Measurements from ENCODE around the gene BANP. TPM values are rescaled to one million over a fixed set of nuclear protein-coding genes. Genes with fewer than 3 reads are reported as not detected.

Gene BANP
- total RNA-seq, 1 experiment from 2014 or later, result 24.2 TPM

DNA sequence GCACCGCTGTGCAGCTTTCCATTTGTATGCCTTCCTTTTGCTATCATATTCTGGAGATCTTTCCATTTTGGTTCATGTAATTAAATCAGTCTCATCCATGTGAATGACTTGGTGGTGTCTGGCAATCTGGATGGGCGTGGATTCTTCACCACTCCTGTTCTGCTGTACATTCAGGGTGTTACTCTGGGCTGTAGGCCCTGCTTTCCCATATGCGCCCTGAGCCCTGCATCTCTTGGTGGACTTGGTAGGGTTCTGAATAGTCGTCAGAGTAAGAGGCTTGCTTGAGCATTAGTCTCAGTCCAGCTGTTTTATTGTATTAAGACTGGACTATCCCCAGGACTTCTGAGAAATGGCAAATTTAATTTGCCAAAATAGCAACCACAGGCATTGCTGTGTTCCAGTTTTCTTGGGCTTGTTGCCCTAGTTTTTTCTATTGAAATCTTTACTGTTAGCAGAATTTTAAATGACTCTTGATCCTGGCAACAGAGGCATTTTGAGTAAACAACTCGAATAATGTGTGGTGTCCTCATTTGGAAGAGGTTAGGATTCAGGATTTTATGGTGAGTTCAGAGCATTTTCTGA is 14.9 kb downstream of the BANP start:
- ATAC-seq (no peak), DNase-seq (no peak)
- ChIA-PET POLR2A (ENCODE audit: unreplicated experiment) (no interaction called here), CTCF (no interaction called here)
- Histone ChIP-seq H3K4me2 (ENCODE audit: low read length) (no peak overlapping the region), H4K20me1 (ENCODE audit: low read length) (0 out of 2 replicates have a peak, but pooled peaks cover 4% of the 10 kb centered on the region), H3K9me2 (replicated peaks; ENCODE audit: low read length) (no peaks in the 10 kb centered on the region), H3K9me3 (ENCODE audit: low read length) (no peaks in the 10 kb centered on the region), H3K79me2 (ENCODE audit: low read length) (peaks cover 95% of the 10 kb centered on the region), H3K27me3 (ENCODE audit: low read length) (no peaks in the 10 kb centered on the region), H3K4me1 (ENCODE audit: insufficient read depth, low read length) (peaks cover 11% of the 10 kb centered on the region; the same call in 1 of the 2 replicates), H2AFZ (ENCODE audit: low read length) (no peak overlapping the region), H3K9ac (ENCODE audit: low read length) (no peak overlapping the region), H3K27ac (ENCODE audit: low read length) (no peak overlapping the region), H3K36me3 (ENCODE audit: low read depth, low read length) (peaks cover 4% of the 10 kb centered on the region), H3K4me3 (ENCODE audit: low read length) (no peak overlapping the region), H3F3A (ENCODE audit: low read length, unreplicated experiment) (no peaks in the 10 kb centered on the region)
- BruUV-seq (replicated peaks), result no TSS peak
- intact Hi-C loops (cut with micrococcal nuclease), result no loop called here
- no peak for TF ChIP-seq EZH2phosphoT487 (IDR thresholded peaks at IDR 0.05; ENCODE audit: borderline replicate concordance, low read length)

DNA sequence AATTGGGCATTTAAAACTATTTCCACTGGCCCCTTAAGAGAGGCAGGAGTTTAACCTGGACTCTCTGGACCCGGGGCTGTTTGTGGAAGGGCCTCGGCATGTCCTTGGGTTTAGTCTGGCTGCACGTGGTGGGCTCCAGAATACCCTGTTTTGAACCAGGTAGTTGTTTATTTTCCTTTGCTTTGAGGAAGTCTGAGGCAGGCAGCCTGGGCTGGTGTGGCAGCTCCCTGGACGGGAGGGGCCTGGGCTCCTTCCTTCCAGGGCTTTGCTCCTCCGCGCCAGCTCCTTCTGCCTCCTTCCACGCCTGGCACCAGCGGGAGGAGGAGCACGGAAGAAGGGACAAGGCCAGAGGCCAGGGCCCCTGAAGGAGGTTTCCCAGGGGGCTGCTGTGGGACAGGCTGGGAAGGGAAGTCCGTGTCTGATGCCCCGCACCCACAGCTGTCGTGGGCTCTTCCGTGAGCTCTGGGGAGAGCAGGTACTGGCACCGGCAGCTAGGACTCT is 15.5 kb downstream of the BANP start:
- H3K4me1 ChIP-seq (ENCODE audit: insufficient read depth, low read length), result peaks cover 11% of the 10 kb centered on the region; the same call in 1 of the 2 replicates
- H3K4me2 ChIP-seq (ENCODE audit: low read length), result no peak overlapping the region
- ATAC-seq (no peak), DNase-seq (no peak)
- BruUV-seq (replicated peaks), result no TSS peak
- TF ChIP-seq EZH2 (IDR thresholded peaks at IDR 0.05; ENCODE audit: low read length, unreplicated experiment) (no peak), EZH2phosphoT487 (IDR thresholded peaks at IDR 0.05; ENCODE audit: borderline replicate concordance, low read length) (no peak)
- TF ChIP-seq, protein P1, sequence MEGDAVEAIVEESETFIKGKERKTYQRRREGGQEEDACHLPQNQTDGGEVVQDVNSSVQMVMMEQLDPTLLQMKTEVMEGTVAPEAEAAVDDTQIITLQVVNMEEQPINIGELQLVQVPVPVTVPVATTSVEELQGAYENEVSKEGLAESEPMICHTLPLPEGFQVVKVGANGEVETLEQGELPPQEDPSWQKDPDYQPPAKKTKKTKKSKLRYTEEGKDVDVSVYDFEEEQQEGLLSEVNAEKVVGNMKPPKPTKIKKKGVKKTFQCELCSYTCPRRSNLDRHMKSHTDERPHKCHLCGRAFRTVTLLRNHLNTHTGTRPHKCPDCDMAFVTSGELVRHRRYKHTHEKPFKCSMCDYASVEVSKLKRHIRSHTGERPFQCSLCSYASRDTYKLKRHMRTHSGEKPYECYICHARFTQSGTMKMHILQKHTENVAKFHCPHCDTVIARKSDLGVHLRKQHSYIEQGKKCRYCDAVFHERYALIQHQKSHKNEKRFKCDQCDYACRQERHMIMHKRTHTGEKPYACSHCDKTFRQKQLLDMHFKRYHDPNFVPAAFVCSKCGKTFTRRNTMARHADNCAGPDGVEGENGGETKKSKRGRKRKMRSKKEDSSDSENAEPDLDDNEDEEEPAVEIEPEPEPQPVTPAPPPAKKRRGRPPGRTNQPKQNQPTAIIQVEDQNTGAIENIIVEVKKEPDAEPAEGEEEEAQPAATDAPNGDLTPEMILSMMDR (conservative IDR thresholded peaks at IDR 0.05; ENCODE audit: low read depth, low read length), result no peak
- no peak overlapping the region for H3K4me3 ChIP-seq (ENCODE audit: low read length)
- no peaks in the 10 kb centered on the region for H3K27me3 ChIP-seq (ENCODE audit: low read length)
- H2AFZ ChIP-seq (ENCODE audit: low read length), result no peak overlapping the region
- peaks cover 9% of the 10 kb centered on the region for H3K36me3 ChIP-seq (ENCODE audit: low read depth, low read length)
- H3K9me2 ChIP-seq (replicated peaks; ENCODE audit: low read length), result no peaks in the 10 kb centered on the region
- H4K20me1 ChIP-seq (ENCODE audit: low read length), result 0 out of 2 replicates have a peak, but pooled peaks cover 4% of the 10 kb centered on the region
- H3F3A ChIP-seq (ENCODE audit: low read length, unreplicated experiment), result no peaks in the 10 kb centered on the region
- H3K27ac ChIP-seq (ENCODE audit: low read length), result no peak overlapping the region
- intact Hi-C loops (cut with micrococcal nuclease), result no loop called here
- ChIA-PET POLR2A (ENCODE audit: unreplicated experiment) (no interaction called here), CTCF (no interaction called here)
- H3K9me3 ChIP-seq (ENCODE audit: low read length), result no peaks in the 10 kb centered on the region
- no peak overlapping the region for H3K9ac ChIP-seq (ENCODE audit: low read length)
- H3K79me2 ChIP-seq (ENCODE audit: low read length), result peaks cover 95% of the 10 kb centered on the region

DNA sequence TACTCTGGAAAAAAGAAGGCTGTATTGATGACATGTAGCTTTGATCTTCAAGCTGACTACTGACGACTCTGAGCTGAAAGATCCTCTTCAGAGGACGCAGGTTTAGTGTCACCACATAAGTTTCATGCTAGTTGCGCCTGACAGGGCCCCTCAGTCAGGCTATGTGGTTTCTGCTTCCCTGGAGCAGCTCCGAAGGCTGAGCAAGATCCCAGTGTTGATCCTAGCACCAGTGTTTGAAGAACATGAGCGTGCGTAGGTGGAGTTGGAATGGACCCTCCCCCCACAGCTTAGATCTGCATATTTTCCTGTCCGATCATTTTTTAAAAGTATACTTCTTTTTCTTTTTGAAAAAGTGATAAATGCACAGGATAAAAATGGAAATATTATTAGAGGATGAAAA is 17.3 kb downstream of the BANP start:
- H3K9ac ChIP-seq (ENCODE audit: low read length), result no peak overlapping the region
- TF ChIP-seq EZH2 (IDR thresholded peaks at IDR 0.05; ENCODE audit: low read length, unreplicated experiment), result no peak
- no peak for TF ChIP-seq EZH2phosphoT487 (IDR thresholded peaks at IDR 0.05; ENCODE audit: borderline replicate concordance, low read length)
- TF ChIP-seq, protein P1 (conservative IDR thresholded peaks at IDR 0.05; ENCODE audit: low read depth, low read length), result no peak
- H3K4me2 ChIP-seq (ENCODE audit: low read length), result no peak overlapping the region
- H3K27ac ChIP-seq (ENCODE audit: low read length), result no peak overlapping the region
- no peak overlapping the region for H2AFZ ChIP-seq (ENCODE audit: low read length)
- H3K36me3 ChIP-seq (ENCODE audit: low read depth, low read length), result peaks cover 13% of the 10 kb centered on the region
- no TSS peak for BruUV-seq (replicated peaks)
- CTCF ChIA-PET, result no interaction called here
- DNase-seq (no peak), ATAC-seq (no peak)
- intact Hi-C loops (cut with micrococcal nuclease), result no loop called here
- H3F3A ChIP-seq (ENCODE audit: low read length, unreplicated experiment), result no peaks in the 10 kb centered on the region
- no peak overlapping the region for H3K4me3 ChIP-seq (ENCODE audit: low read length)
- H3K4me1 ChIP-seq (ENCODE audit: insufficient read depth, low read length), result 0 out of 2 replicates have a peak, but pooled peaks cover 3% of the 10 kb centered on the region
- H3K79me2 ChIP-seq (ENCODE audit: low read length), result peaks cover 95% of the 10 kb centered on the region
- no peaks in the 10 kb centered on the region for H3K9me2 ChIP-seq (replicated peaks; ENCODE audit: low read length)
- no peaks in the 10 kb centered on the region for H3K9me3 ChIP-seq (ENCODE audit: low read length)
- no peaks in the 10 kb centered on the region for H3K27me3 ChIP-seq (ENCODE audit: low read length)
- POLR2A ChIA-PET (ENCODE audit: unreplicated experiment), result no interaction called here
- H4K20me1 ChIP-seq (ENCODE audit: low read length), result 0 out of 2 replicates have a peak, but pooled peaks cover 4% of the 10 kb centered on the region

Data from PC-3 (cell line).